OCI-LY3 (cell line): Measurements from ENCODE around the gene STARD9.
"Not testable (repeated sequence)": the region's sequence is repeated elsewhere in the genome, so short reads cannot be mapped to it uniquely, and the experiment has no call there.

Experiments
- H2AFZ ChIP-seq: fragments of 200-600, 300-600 bp; shearing (Covaris generic); 2 replicates; pipeline ENCODE4 v1.6.0; 2014; ENCODE audit warnings: antibody characterized with exemption, low read depth, low read length
- H3K27ac ChIP-seq: fragments of 200-600, 300-600 bp; sonication (generic); 2 replicates; pipeline ENCODE4 v1.5.1; 2014; ENCODE audit warnings: mild to moderate bottlenecking, low read length, moderate library complexity, mixed read lengths
- H3K27me3 ChIP-seq: fragments of 200-600, 300-600 bp; sonication (generic); 2 replicates; pipeline ENCODE4 v1.6.1; 2014; ENCODE audit warnings: low read depth, low read length, mixed read lengths
- H3K36me3 ChIP-seq: fragments of 200-600, 300-600 bp; sonication (generic); replicated peaks from 2 replicates; pipeline ENCODE3; 2014; ENCODE audit warnings: low read depth, low read length, mixed read lengths
- H3K4me1 ChIP-seq: fragments of 300-600, 200-600 bp; sonication (generic); 2 replicates; pipeline ENCODE4 v1.6.1; 2014; ENCODE audit warnings: low read length, mixed read lengths
- H3K4me2 ChIP-seq: fragments of 200-600, 300-600 bp; sonication (generic); 2 replicates; pipeline ENCODE4 v1.6.1; 2014; ENCODE audit warnings: low read length, mixed read lengths
- H3K4me3 ChIP-seq: fragments of 300-600, 200-600 bp; sonication (generic); 2 replicates; pipeline ENCODE4 v1.5.1; 2014; ENCODE audit warnings: antibody characterized with exemption, mild to moderate bottlenecking, low read length, moderate library complexity
- H3K79me2 ChIP-seq: fragments of 300-600, 200-600 bp; shearing (Covaris generic); 2 replicates; pipeline ENCODE4 v1.6.1; 2014; ENCODE audit warnings: mild to moderate bottlenecking, low read length, mixed read lengths
- H3K9ac ChIP-seq: fragments of 300-600, 200-600 bp; shearing (Covaris generic); 2 replicates; pipeline ENCODE4 v1.6.0; 2014; ENCODE audit warnings: mild to moderate bottlenecking, low read length, moderate library complexity
- H3K9me3 ChIP-seq: fragments of 200-600, 300-600 bp; shearing (Covaris generic); 2 replicates; pipeline ENCODE4 v1.6.1; 2014; ENCODE audit warnings: low read length, mixed read lengths; ENCODE audit not compliant: insufficient read depth
- H4K20me1 ChIP-seq: fragments of 200-600, 300-600 bp; sonication (generic); 2 replicates; pipeline ENCODE4 v1.6.1; 2016; ENCODE audit warnings: low read length, mixed read lengths; ENCODE audit not compliant: insufficient read depth
- CTCF ChIP-seq: fragments of 200-600, 300-600 bp; sonication (generic); IDR thresholded peaks from 2 replicates; pipeline ENCODE4 v1.5.1; 2014; ENCODE audit warnings: antibody characterized with exemption, low read length, low read depth
- EZH2phosphoT487 ChIP-seq: fragments of 200-600 bp; shearing (Covaris generic); IDR thresholded peaks from 2 replicates; pipeline ENCODE4 v1.6.1; 2018; ENCODE audit warnings: antibody characterized with exemption, mixed run types, low read depth

STARD9 gene

GRCh38 chr15:42595626-42596240 is 20.3 kb downstream of the STARD9 start:
- Histone ChIP-seq H2AFZ (no peak overlapping the region), H3K9ac (no peak overlapping the region), H3K9me3 (no peaks in the 10 kb centered on the region), H3K4me2 (no peak overlapping the region), H3K4me3 (no peak overlapping the region), H3K27me3 (no peaks in the 10 kb centered on the region), H3K79me2 (no peaks in the 10 kb centered on the region), H4K20me1 (no peaks in the 10 kb centered on the region), H3K36me3 (no peaks in the 10 kb centered on the region), H3K27ac (no peak overlapping the region), H3K4me1 (no peaks in the 10 kb centered on the region)
- TF ChIP-seq CTCF (no peak), EZH2phosphoT487 (no peak)

DNA sequence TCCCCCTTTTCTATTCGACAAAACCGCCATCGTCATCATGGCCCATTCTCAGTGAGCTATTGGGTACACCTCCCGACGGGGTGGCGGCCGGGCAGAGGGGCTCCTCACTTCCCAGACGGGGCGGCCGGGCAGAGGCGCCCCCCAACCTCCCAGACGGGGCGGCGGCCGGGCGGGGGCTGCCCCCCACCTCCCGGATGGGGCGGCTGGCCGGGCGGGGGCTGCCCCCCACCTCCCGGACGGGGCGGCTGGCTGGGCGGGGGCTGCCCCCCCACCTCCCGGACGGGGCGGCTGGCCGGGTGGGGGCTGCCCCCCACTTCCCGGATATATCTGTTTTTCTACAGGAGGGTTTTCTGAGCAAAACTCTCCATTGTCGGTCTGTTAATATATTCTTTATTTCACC is 25.9 kb downstream of the STARD9 start:
- H2AFZ ChIP-seq, H3K9ac ChIP-seq, H3K4me2 ChIP-seq, H3K79me2 ChIP-seq, H3K4me1 ChIP-seq, H4K20me1 ChIP-seq, H3K27ac ChIP-seq, H3K9me3 ChIP-seq, H3K36me3 ChIP-seq, H3K4me3 ChIP-seq, H3K27me3 ChIP-seq: not testable (repeated sequence)

- TF ChIP-seq EZH2phosphoT487: no peak
- TF ChIP-seq CTCF: no peak
- H2AFZ ChIP-seq: no peak overlapping the region
- peaks cover 3% of the 10 kb centered on the region; the same call in 1 of the 2 replicates for H3K9me3 ChIP-seq
- no peak overlapping the region for H3K9ac ChIP-seq
- no peaks in the 10 kb centered on the region for H3K79me2 ChIP-seq
- no peaks in the 10 kb centered on the region for H3K36me3 ChIP-seq
- no peak overlapping the region for H3K4me2 ChIP-seq
- no peaks in the 10 kb centered on the region; the same call in 1 of the 2 replicates for H3K27me3 ChIP-seq
- no peak overlapping the region for H3K27ac ChIP-seq
- no peak overlapping the region for H3K4me3 ChIP-seq
- no peaks in the 10 kb centered on the region for H3K4me1 ChIP-seq
- no peaks in the 10 kb centered on the region for H4K20me1 ChIP-seq
These were observed 27.1 kb downstream of the STARD9 start for GRCh38 chr15:42602501-42602900.

- Histone ChIP-seq H3K9ac (no peak overlapping the region), H3K4me1 (no peaks in the 10 kb centered on the region), H2AFZ (no peak overlapping the region), H3K27ac (no peak overlapping the region), H3K36me3 (no peaks in the 10 kb centered on the region), H3K27me3 (no peaks in the 10 kb centered on the region; the same call in 1 of the 2 replicates), H3K4me3 (no peak overlapping the region), H3K9me3 (peaks cover 3% of the 10 kb centered on the region; the same call in 1 of the 2 replicates), H3K79me2 (no peaks in the 10 kb centered on the region), H4K20me1 (no peaks in the 10 kb centered on the region), H3K4me2 (no peak overlapping the region)
- TF ChIP-seq EZH2phosphoT487 (no peak), CTCF (no peak)
These were observed 28.6 kb downstream of the STARD9 start for GRCh38 chr15:42603978-42604377.
